SK-N-SH (cell line): ENCODE data around the gene LRRC73. TPM values are rescaled to one million over a fixed set of nuclear protein-coding genes. Genes with fewer than 3 reads are reported as not detected.

Experiments
- CTCF ChIA-PET: fragments of 300-600, 350-600 bp; formaldehyde crosslinking; extraction: SDS; loops from one replicate; lab custom pipeline; 2021; lab: Yijun Ruan, JAX
- POLR2A ChIA-PET: fragments of 350-600 bp; sonication (Branson Sonifier 250); formaldehyde crosslinking; extraction: SDS; loops from one replicate; lab custom pipeline; 2020; ENCODE audit warnings: antibody characterized with exemption, inconsistent platforms; lab: Yijun Ruan, JAX
- DNase-seq: peaks from one replicate; pipeline ENCODE4 v3.0.0; 2012
- H2AFZ ChIP-seq: fragments of 200-600 bp; sonication (generic); 2 replicates; pipeline ENCODE4 v1.8.1; 2016; ENCODE audit warnings: antibody characterized with exemption, mild to moderate bottlenecking, low read depth
- H3F3A ChIP-seq: fragments of 200-600 bp; sonication (generic); replicated peaks from 2 replicates; pipeline ENCODE3; 2016; ENCODE audit warnings: antibody characterized with exemption, mild to moderate bottlenecking; ENCODE audit not compliant: insufficient read depth
- H3K27ac ChIP-seq, 2 experiments: fragments of 200-500 bp in 1 of 2; fragments of 200-600 bp in 1 of 2; sonication (Bioruptor generic) in 1 of 2; sonication (generic), shearing (Covaris generic) in 1 of 2; 2 replicates each; pipeline versions ENCODE4 v1.5.1 to v1.6.1; 2014 to 2016; ENCODE audit warnings: low read depth in 2 of 2, inconsistent platforms in 1 of 2, low read length in 1 of 2, mild to moderate bottlenecking in 1 of 2, mixed read lengths in 1 of 2
- H3K27me3 ChIP-seq: fragments of 200-600 bp; sonication (generic), shearing (Covaris generic); 2 replicates; pipeline ENCODE4 v1.6.1; 2016; ENCODE audit warnings: mixed run types; ENCODE audit not compliant: insufficient read depth
- H3K36me3 ChIP-seq, 2 experiments: fragments of 200-500 bp in 1 of 2; fragments of 200-600 bp in 1 of 2; sonication (Bioruptor generic) in 1 of 2; sonication (generic) in 1 of 2; replicated peaks in 1 of 2; 2 replicates each; pipeline versions ENCODE3 to v1.5.1; 2014 to 2016; ENCODE audit warnings: low read length in 1 of 2, mild to moderate bottlenecking in 1 of 2; ENCODE audit not compliant: insufficient read depth in 2 of 2, control insufficient read depth in 1 of 2
- H3K4me1 ChIP-seq, 2 experiments: fragments of 200-500 bp in 1 of 2; fragments of 200-600 bp in 1 of 2; sonication (Bioruptor generic) in 1 of 2; sonication (generic), shearing (Covaris generic) in 1 of 2; 2 replicates each; pipeline versions ENCODE4 v1.5.1 to v1.6.1; 2014 to 2016; ENCODE audit warnings: low read depth in 1 of 2, low read length in 1 of 2, mixed run types in 1 of 2; ENCODE audit not compliant: insufficient read depth in 2 of 2, control insufficient read depth in 1 of 2
- H3K4me2 ChIP-seq: fragments of 200-600 bp; sonication (generic), shearing (Covaris generic); 2 replicates; pipeline ENCODE4 v1.6.1; 2017; ENCODE audit warnings: mixed run types
- H3K4me3 ChIP-seq, 2 experiments: fragments of 200-500 bp in 1 of 2; fragments of 200-600 bp in 1 of 2; sonication (Bioruptor generic) in 1 of 2; sonication (generic), shearing (Covaris generic) in 1 of 2; 2 replicates each; pipeline versions ENCODE4 v1.5.1 to v1.8.1; 2014 to 2016; ENCODE audit warnings: low read depth in 2 of 2, inconsistent platforms in 1 of 2, low read length in 1 of 2, mild to moderate bottlenecking in 1 of 2, mixed read lengths in 1 of 2, moderate library complexity in 1 of 2
- H3K79me2 ChIP-seq: fragments of 200-600 bp; sonication (generic); 2 replicates; pipeline ENCODE4 v1.8.1; 2017; ENCODE audit warnings: mild to moderate bottlenecking; ENCODE audit not compliant: insufficient read depth
- H3K9ac ChIP-seq: fragments of 200-600 bp; sonication (generic); 2 replicates; pipeline ENCODE4 v1.6.1; 2017; ENCODE audit warnings: mixed run types
- H3K9me2 ChIP-seq: fragments of 200-600 bp; sonication (generic); 2 replicates; pipeline ENCODE4 v1.6.1; 2017; ENCODE audit warnings: mixed run types
- H3K9me3 ChIP-seq: fragments of 200-600 bp; sonication (generic); 2 replicates; pipeline ENCODE4 v1.6.1; 2017; ENCODE audit warnings: mixed run types, mild to moderate bottlenecking, moderate library complexity
- H4K20me1 ChIP-seq: fragments of 200-600 bp; sonication (generic); 2 replicates; pipeline ENCODE4 v1.6.1; 2017; ENCODE audit warnings: mild to moderate bottlenecking, mixed run types; ENCODE audit not compliant: insufficient read depth
- EP300 ChIP-seq, 2 experiments: IDR thresholded peaks; 2 replicates each; pipeline versions ENCODE4 v1.4.0 to v1.6.1; 2012; ENCODE audit warnings: borderline replicate concordance in 1 of 2, low read depth in 1 of 2, low read length in 1 of 2
- EZH2phosphoT487 ChIP-seq: fragments of 200-600 bp; sonication (generic); IDR thresholded peaks from 2 replicates; pipeline ENCODE4 v1.6.1; 2017; ENCODE audit warnings: low read depth, mixed run types, mild to moderate bottlenecking, antibody characterized with exemption, moderate library complexity, borderline replicate concordance
- FOSL2 ChIP-seq: IDR thresholded peaks from 2 replicates; pipeline ENCODE4 v1.4.0; 2012; ENCODE audit warnings: low read depth, mild to moderate bottlenecking, moderate library complexity, borderline replicate concordance
- FOXM1 ChIP-seq: IDR thresholded peaks from 2 replicates; pipeline ENCODE4 v1.4.0; 2012; ENCODE audit warnings: low read depth, mild to moderate bottlenecking
- GABPA ChIP-seq: IDR thresholded peaks from 2 replicates; pipeline ENCODE4 v1.4.0; 2012; ENCODE audit warnings: low read depth, mild to moderate bottlenecking
- POLR2AphosphoS5 ChIP-seq: IDR thresholded peaks from 2 replicates; pipeline ENCODE4 v1.6.1; 2012; ENCODE audit warnings: low read depth, low read length
- RFX5 ChIP-seq: IDR thresholded peaks from 2 replicates; pipeline ENCODE4 v1.6.1; 2012; ENCODE audit warnings: mild to moderate bottlenecking, improper control_type of control experiment, low read length
- SIN3A ChIP-seq: IDR thresholded peaks from 2 replicates; pipeline ENCODE4 v1.6.1; 2012; ENCODE audit warnings: low read depth, mild to moderate bottlenecking, low read length, moderate library complexity, borderline replicate concordance
- TEAD4 ChIP-seq: IDR thresholded peaks from 2 replicates; pipeline ENCODE4 v1.4.0; 2012; ENCODE audit warnings: mild to moderate bottlenecking, borderline replicate concordance; ENCODE audit not compliant: insufficient read depth
- WGBS: methylation state at CpG from one replicate; pipeline ENCODE4 v1.1.6; 2017; ENCODE audit warnings: low lambda C conversion rate; 5-methylcytosine and 5-hydroxymethylcytosine counted together
- polyA plus RNA-seq, 3 experiments: library from polyadenylated mRNA; depleted of rRNA; stranded (reverse); fragments of >200 nt; gene quantifications; 2 replicates each; pipeline ENCODE4 v1.2.3, GENCODE V29; 2012
- TF ChIP-seq, protein P1 (sequence below): fragments of 200-600 bp; sonication (generic); IDR thresholded peaks from 2 replicates; pipeline ENCODE4 v1.6.1; 2017; ENCODE audit warnings: antibody characterized with exemption, mild to moderate bottlenecking, moderate library complexity
- TF ChIP-seq, protein P2 (sequence below): IDR thresholded peaks from 2 replicates; pipeline ENCODE4 v1.4.0; 2012; ENCODE audit warnings: low read depth
- TF ChIP-seq, protein P3 (sequence below): IDR thresholded peaks from 2 replicates; pipeline ENCODE4 v1.4.0; 2012; ENCODE audit warnings: low read depth, borderline replicate concordance

LRRC73 gene
- polyA plus RNA-seq, 1 of the 3 experiments (the other 2 are of a cell fraction), result 0.89 TPM

DNA sequence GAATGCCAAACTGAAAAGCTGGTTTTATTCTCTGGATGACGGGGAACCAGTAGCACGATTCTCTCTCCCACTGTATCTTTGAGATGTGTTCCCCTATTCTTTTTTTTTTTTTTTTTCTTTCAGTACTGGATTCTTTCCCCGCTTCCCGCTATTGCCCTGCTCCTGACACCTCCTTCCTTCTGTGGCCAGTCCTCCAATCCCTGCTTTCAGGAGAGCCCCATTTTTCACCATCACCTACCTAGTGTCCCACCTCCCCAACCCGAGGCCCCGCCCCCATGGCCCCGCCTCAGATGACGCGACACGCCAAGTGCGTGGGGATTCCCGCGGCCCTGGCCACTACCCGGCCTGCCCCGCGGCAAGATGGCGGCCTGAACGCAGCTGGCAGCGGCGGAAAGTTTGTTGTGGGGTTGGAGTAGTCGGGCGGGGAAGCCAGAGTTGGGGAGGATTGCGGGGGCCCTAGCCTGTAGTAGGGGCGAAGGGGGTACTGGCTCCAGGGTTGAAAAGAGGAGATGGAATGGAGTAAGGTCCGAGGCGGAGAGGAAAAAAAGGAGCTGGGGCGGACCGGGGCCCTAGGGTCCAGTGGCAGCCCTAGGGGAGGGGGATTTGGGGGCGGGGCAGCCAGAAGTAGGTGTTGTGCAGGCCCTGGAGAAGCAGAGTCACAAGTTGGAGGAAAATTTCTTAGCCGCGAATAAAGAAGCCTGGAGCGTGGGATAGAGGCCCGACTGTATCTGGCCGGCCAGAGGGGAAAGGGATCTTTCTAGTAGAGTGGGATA lies 32.7 kb downstream of the LRRC73 start, which contains the start of gene TJAP1 (continued):
- TF ChIP-seq, protein P1, sequence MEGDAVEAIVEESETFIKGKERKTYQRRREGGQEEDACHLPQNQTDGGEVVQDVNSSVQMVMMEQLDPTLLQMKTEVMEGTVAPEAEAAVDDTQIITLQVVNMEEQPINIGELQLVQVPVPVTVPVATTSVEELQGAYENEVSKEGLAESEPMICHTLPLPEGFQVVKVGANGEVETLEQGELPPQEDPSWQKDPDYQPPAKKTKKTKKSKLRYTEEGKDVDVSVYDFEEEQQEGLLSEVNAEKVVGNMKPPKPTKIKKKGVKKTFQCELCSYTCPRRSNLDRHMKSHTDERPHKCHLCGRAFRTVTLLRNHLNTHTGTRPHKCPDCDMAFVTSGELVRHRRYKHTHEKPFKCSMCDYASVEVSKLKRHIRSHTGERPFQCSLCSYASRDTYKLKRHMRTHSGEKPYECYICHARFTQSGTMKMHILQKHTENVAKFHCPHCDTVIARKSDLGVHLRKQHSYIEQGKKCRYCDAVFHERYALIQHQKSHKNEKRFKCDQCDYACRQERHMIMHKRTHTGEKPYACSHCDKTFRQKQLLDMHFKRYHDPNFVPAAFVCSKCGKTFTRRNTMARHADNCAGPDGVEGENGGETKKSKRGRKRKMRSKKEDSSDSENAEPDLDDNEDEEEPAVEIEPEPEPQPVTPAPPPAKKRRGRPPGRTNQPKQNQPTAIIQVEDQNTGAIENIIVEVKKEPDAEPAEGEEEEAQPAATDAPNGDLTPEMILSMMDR, result no peak
- TF ChIP-seq EZH2phosphoT487 (no peak), RFX5 (no peak), FOXM1 (no peak), GABPA (no peak), EP300 (IDR thresholded peaks at IDR 0.05; ENCODE audit: borderline replicate concordance in 1 of 2, low read depth in 1 of 2, low read length in 1 of 2) (no peak), POLR2AphosphoS5 (peak; percentile 89), FOSL2 (no peak), TEAD4 (no peak)
- TF ChIP-seq, protein P2, sequence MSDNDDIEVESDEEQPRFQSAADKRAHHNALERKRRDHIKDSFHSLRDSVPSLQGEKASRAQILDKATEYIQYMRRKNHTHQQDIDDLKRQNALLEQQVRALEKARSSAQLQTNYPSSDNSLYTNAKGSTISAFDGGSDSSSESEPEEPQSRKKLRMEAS, result 0 out of 2 replicates have a peak, but pooled peaks have one; percentile 47
- TF ChIP-seq, protein P3, sequence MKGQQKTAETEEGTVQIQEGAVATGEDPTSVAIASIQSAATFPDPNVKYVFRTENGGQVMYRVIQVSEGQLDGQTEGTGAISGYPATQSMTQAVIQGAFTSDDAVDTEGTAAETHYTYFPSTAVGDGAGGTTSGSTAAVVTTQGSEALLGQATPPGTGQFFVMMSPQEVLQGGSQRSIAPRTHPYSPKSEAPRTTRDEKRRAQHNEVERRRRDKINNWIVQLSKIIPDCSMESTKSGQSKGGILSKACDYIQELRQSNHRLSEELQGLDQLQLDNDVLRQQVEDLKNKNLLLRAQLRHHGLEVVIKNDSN, result no peak
- TF ChIP-seq, all 33 proteins: peak for 10

DNA sequence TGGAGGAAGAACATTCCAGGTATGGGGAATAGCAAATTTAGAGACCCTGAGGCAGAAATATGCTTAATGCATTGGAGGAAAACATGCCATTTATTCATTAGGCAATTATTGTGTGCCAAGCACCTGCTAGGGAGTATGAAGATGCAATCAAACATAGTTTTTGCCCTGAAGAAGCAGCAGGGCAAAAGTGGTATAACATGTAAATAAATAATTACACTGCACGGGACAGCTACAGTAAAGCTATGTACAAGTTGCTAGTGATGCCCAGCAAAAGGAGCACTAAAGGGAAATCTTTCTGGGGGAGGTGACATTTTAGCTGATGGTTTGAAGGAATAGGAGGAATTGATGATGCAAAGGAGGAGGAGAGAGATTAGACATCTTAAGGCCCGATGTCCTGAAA lies 33.4 kb downstream of the LRRC73 start:
- no peaks in the 10 kb centered on the region for H3F3A ChIP-seq
- H3K9ac ChIP-seq, result 0 out of 2 replicates have a peak overlapping the region, but pooled peaks have one; percentile 79
- no peaks in the 10 kb centered on the region for H4K20me1 ChIP-seq
- no peaks in the 10 kb centered on the region for H3K9me3 ChIP-seq
- 2% methylated on average over 2 of the region's 2 CpGs for WGBS
- DNase-seq, result no peak
- H3K27ac ChIP-seq, result peak overlapping the region; percentile 35 to 62; a peak in 3 of 4 replicates
- H3K36me3 ChIP-seq, result peaks cover 0 to 2% of the 10 kb centered on the region in 2 experiments
- peak overlapping the region; percentile 77 for H3K4me2 ChIP-seq
- H3K4me1 ChIP-seq, result peaks cover 10 to 15% of the 10 kb centered on the region in 2 experiments; a peak in 3 of 4 replicates
- H2AFZ ChIP-seq, result peak overlapping the region; percentile 92
- no peaks in the 10 kb centered on the region for H3K9me2 ChIP-seq
- CTCF ChIA-PET, result interaction anchor here (1.1 to 3.9 kb wide), 7 partner anchors 13 to 30 kb away, joined by 3 to 23 read pairs (median 5); partner anchors contain the start of gene DLK2
- no peak for TF ChIP-seq SIN3A
- no peak for TF ChIP-seq FOSL2
- TF ChIP-seq TEAD4, result no peak
- TF ChIP-seq, protein P1, result no peak
- POLR2A ChIA-PET, result interaction anchor here (0.8 to 1.5 kb wide), 7 partner anchors 13 to 39 kb away, joined by 3 to 7 read pairs (median 4); no protein-coding TSS in a partner anchor
- H3K27me3 ChIP-seq, result no peaks in the 10 kb centered on the region
- peaks cover 38% of the 10 kb centered on the region for H3K79me2 ChIP-seq
- peak overlapping the region; percentile 60 to 65 for H3K4me3 ChIP-seq
